AG09309 (cell line): ENCODE results near the gene STC2.

Experiments used
- DNase-seq: peaks from one replicate; pipeline ENCODE4 v3.0.0-alpha.2; 2010; ENCODE audit warnings: low read depth
- H3K4me3 ChIP-seq: 2 replicates; pipeline ENCODE4 v1.5.1; 2011; ENCODE audit warnings: mild to moderate bottlenecking, low read depth, low read length, moderate library complexity; ENCODE audit not compliant: control insufficient read depth
- TF ChIP-seq, protein P1 (sequence below): IDR thresholded peaks from 2 replicates; pipeline ENCODE4 v1.5.1; 2011; ENCODE audit warnings: mild to moderate bottlenecking, low read depth, low read length, inconsistent platforms; ENCODE audit not compliant: insufficient read depth, control insufficient read depth; ENCODE audit errors: missing control alignments

The STC2 gene

DNA sequence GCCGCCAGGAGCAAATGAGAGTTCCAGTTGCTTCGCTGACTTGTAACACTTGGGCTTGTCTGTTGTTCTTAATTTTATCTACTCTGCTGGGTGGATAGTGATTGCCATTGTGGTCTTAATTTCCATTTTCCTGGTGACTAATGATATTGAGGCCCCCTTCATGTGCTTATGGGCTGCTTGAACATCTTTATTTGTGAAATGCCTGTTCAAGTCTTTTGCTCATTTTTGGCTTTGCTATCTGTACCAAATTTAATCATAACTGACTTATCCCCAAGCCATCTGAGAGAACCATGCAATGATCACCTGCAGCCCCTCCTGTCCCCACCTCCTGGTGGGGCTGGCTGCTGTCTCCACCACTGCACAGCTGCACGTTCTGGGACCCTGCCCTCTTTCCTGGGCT is 20.5 kb downstream of the STC2 start:
- H3K4me3 ChIP-seq, result no peak overlapping the region
- no peak for DNase-seq
- TF ChIP-seq, protein P1, sequence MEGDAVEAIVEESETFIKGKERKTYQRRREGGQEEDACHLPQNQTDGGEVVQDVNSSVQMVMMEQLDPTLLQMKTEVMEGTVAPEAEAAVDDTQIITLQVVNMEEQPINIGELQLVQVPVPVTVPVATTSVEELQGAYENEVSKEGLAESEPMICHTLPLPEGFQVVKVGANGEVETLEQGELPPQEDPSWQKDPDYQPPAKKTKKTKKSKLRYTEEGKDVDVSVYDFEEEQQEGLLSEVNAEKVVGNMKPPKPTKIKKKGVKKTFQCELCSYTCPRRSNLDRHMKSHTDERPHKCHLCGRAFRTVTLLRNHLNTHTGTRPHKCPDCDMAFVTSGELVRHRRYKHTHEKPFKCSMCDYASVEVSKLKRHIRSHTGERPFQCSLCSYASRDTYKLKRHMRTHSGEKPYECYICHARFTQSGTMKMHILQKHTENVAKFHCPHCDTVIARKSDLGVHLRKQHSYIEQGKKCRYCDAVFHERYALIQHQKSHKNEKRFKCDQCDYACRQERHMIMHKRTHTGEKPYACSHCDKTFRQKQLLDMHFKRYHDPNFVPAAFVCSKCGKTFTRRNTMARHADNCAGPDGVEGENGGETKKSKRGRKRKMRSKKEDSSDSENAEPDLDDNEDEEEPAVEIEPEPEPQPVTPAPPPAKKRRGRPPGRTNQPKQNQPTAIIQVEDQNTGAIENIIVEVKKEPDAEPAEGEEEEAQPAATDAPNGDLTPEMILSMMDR, result no peak

DNA sequence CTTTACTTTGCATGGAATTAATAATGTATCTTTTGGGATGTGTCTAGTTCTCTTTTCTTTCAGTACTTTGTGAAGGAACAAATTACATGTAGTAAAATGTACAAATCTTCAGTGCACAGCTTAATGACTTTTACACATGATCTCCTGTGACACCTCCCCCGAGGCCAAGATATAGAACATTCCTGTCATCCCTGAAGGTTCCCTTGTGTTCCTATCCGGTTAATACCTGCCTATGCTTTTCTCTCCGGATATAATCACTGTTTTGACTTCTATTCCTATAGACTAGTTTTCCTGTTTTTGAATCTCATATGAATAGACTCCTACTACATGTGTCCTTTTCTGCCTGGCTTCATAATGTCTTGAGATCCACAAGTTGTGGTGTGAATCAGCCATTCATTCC is 21.5 kb downstream of the STC2 start:
- H3K4me3 ChIP-seq, result no peak overlapping the region
- TF ChIP-seq, protein P1, result no peak
- DNase-seq, result no peak

DNA sequence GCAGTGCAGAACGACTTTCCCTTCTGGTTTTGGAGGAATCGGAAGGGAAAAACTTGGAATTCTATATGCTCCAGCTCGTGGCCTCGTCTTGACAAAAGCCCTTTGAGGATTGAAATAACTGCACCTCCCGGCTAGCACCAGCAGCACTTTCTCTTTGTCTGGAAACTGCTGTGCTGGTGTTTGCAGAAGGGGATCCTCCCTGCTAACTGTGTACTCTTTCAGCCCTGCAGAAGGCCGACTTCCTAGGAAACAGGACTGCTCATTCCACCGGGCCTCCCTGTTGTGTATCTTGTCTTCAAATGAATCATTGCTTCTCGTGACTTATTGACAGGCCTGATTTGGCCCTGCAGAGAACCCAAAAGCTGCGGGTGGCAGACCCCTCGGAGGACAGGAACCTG is 23.6 kb downstream of the STC2 start:
- H3K4me3 ChIP-seq, result no peak overlapping the region
- TF ChIP-seq, protein P1, result no peak
- no peak for DNase-seq

DNA sequence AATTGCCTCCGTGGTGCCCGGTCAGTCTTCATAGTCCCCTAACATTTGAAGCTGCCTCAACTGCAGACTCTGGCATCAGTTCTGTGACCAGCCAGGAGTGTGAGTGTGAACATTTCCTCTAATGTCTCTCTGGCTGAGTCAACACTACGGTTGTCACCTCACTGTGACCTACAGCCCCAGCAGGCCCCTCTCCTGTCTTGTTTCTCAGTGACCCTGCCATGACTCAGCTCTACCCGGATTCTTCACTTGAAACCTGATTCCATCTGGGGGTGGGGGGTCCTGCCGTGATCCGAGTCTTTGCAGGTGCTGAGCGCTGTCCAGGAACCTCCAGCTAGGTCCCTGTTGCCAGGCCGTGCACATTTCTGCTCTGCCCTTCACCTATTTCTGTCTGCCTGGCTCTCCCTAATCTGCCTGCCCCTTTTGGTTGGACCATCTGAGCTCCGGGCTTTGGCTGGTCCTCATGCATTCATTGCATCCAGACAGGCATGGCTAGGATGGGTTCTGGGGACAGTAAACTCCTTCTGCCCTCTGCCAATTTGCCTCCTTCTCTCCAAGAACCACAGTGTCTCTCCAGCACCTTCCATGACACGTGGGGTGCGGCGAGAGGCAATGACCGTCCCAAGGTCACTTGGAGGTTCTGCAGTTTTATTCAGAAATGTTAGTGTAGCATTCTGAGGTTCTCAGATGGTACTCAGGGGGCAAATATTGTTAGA is 24.2 kb downstream of the STC2 start:
- no peak overlapping the region for H3K4me3 ChIP-seq
- TF ChIP-seq, protein P1, result no peak
- no peak for DNase-seq

DNA sequence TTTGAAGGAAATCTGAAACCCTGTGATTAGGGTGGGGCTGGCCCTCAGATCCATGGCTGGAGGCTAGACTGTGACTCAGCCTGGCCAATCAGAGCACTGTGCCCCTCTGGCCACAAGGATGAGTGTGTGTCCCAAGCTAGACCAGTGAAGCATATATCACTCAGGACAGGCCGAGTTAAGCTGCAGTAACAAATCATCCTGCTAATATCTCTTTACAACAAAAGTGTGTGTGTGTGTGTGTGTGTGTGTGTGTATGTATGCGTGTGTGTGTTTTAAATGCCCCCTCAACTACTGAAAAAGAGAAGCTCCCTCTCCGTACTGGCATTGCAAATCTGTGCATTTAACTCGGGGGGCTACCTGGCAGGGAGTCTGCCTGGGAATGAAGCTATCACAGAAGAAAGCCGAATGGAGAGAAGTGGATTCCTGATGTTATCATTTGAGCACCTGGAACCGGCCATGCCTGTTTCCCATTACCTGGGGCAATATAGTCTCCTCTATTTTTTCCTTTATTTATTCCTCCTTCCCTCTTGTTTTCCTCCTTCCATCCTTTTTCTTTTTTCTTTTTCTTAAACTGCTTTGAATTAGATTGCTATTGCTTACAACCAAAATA is 25.6 kb downstream of the STC2 start:
- TF ChIP-seq, protein P1, result peak; percentile 22
- peak; percentile 44 for DNase-seq
- no peak overlapping the region for H3K4me3 ChIP-seq

DNA sequence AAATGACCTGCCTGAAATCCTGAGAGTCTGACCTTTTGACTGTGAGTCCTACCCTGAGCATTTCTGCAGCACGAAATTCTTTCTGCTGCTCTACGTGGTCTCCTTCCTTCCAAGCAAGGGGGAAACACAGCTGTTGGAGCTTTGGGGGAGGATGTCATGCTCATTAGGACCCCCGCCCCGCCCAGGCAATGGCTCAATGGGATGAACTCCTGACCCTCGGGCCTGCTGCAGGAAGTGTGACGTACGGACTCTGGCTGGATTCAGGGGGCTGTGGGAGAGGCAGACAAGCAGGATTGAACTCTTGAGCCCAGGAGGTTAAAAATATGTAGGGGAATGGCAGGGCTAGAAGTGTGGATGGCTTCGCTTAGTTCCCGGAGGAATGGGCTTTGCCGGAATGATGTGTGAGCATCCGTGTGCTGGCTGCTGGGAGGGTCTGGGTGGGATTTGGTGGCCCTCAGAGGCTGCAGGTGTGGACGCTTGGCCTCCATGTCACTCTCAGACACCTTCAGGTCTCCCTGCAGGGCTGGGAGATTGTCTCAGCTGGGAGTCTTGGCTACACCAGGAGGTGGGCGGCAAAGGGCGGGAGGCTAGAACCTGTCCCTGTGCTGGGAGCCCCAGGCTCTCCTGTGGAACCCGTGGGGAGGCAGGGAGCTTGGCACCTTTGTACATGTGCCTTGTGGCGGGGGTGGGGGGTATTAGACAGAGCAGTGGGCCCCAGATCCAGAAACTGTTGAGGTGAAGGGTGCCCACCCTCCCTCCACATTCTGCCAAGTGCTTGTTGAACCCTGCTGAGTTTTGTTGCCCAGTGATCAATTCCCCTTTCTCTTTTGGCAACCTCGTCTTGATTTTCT is 26.3 kb downstream of the STC2 start:
- no peak for DNase-seq
- TF ChIP-seq, protein P1, result no peak
- H3K4me3 ChIP-seq, result no peak overlapping the region
